HG03442 (cell line): ENCODE results near the gene POLR3H.
"Not testable (repeated sequence)": the region's sequence is repeated elsewhere in the genome, so short reads cannot be mapped to it uniquely, and the experiment has no call there.

ENCODE experiments used
- ATAC-seq: cut with Tn5 transposase; IDR thresholded peaks from one replicate; pipeline ENCODE4 v1.9.1; 2021; ENCODE audit warnings: mild to moderate bottlenecking, moderate library complexity; ENCODE audit not compliant: unreplicated experiment

The POLR3H gene, protein sequence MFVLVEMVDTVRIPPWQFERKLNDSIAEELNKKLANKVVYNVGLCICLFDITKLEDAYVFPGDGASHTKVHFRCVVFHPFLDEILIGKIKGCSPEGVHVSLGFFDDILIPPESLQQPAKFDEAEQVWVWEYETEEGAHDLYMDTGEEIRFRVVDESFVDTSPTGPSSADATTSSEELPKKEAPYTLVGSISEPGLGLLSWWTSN

DNA sequence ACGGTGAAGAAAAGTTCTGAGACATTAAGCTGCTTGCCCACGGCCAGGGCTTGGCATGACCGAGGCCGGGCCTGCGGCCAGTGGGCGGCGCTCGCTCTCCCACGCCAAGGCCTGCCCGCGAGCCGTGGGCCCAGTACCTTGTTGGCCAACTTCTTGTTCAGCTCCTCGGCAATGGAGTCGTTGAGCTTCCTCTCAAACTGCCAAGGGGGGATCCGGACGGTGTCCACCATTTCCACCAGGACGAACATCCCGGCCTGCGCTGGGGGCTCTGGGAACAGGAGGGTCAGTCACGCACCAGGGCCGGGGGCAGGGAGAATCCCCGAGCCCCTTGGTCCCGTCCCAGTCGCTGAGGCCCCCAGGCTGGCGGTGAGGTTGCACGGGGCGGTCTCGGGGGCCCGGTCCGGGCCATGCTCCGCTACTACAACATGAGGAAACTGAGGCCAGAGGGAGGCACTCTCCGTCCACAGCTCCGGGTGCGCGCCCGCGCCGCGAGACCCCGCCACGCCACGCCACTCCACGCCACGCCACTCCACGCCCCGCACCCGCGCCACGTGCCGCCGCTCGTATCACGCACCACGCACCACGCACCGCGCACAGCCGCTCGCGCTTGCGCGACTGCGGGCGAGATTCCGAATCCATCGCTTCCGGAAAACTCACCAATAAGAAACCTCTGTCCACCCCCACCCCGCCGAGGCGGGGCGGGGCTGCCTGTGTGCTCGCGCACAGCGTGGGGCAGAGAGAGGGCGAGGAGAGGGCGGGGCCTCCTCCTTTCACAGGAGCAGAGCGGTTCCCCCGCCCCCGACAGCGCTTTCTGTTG, at the start of gene POLR3H:
Gene POLR3H (minus strand): TSS at position 617 of the 817 bp plus-strand sequence. CDS start 369 bp downstream, at position 248.
- ATAC-seq, result peak; percentile 87

DNA sequence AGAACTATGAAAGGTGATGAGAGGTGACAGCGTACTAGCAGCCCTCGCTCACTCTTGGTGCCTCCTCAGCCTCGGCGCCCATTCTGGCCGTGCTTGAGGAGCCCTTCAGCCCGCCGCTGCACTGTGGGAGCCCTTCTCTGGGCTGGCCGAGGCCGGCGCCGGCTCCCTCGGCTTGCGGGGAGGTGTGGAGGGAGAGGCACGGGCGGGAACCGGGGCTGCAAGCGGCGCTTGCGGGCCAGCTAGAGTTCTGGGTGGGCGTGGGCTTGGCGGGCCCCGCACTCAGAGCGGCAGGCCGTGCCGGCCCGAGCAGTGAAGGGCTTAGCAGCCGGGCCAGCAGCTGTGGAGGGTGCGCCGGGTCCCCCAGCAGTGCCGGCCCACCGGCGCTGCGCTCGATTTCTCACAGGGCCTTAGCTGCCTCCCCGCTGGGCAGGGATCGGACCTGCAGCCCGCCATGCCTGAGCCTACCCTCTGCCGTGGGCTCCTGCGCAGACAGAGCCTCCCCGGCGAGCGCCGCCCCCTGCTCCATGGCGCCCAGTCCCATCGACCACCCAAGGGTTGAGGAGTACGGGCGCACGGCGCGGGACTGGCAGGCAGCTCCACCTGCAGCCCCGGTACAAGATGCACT, 49.2 kb upstream of the POLR3H start:
- not testable (repeated sequence) for ATAC-seq

DNA sequence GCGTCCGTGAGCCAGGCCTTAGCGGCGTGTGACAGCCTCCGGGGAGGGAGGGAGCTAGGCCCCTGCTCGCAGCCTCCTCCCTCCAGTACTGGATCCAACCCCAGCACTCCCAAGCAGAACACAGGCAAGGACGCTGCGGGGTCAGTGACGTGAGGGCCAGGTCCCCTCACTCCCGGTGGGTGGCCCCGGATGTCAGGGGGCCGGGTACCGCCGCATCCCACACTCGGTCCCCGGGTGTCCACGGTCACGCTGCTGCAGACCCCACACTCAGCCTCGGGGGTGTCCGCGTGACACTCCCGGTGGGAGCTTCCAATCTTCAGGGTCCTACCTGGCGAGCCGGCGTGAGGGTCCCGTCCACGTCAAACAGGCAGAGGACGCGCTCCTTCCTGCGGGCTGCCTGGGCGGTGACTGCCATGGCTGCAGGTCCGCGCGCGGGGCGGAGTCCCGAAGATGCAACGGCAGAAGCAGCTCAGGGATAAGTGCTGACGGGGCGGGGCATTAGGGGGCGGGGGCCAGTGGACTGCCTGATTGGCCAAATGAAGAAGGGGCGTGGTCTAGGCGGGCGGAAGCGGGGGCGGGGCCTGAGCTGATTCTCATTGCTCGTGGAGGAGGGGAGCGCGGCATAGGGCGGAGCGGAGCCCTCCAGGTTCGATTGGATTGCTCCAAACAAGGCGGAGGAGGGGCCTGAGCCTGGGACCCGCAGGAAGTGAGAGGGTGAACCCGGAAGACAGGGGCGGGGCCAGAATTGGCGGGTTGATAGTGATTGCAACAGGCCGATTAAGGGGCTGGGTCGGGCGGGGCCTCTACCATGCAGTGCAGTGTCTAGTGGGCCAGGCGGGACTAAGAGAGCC, 45.3 kb upstream of the POLR3H start, which contains the start of gene PMM1:
Gene PMM1 (minus strand): TSS at position 450 of the 851 bp plus-strand sequence. CDS start 35 bp downstream, at position 415.
- ATAC-seq, result peak; percentile 84

DNA sequence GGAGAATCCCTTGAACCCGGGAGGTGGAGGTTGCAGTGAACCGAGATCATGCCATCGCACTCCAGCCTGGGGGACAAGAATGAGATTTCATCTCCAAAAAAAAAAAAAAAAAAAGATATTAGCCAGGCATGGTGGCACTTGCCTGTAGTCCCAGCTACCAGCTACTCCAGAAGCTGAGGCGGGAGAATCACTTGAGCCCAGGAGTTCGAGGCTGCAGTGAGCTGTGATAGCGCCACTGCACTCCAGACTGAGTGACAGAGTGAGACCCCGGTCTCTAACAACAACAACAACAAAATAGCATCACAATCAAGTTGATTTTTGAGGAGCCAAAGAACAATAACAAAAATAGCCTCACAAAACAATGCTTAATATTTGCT, 43.1 kb upstream of the POLR3H start:
- no peak for ATAC-seq

DNA sequence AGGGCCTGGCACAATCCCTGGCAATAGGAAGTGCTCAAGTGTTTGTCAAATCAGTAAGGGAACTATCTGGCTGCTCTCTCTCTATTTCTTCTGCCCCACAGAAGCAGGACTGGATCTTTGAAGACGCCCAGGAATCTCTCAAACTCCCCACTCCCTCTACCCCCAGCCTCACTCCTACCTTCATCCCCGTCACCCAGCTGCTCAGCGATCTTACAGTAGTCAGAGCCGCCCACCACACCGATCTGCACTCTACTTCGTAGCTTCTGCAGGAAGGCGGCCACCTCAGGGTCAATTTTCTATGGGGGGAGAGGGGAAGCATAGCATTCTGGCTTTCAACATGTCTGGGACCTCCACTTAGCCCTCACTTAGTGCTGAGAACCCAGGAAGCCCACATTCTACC, 41.6 kb upstream of the POLR3H start:
- ATAC-seq, result no peak

DNA sequence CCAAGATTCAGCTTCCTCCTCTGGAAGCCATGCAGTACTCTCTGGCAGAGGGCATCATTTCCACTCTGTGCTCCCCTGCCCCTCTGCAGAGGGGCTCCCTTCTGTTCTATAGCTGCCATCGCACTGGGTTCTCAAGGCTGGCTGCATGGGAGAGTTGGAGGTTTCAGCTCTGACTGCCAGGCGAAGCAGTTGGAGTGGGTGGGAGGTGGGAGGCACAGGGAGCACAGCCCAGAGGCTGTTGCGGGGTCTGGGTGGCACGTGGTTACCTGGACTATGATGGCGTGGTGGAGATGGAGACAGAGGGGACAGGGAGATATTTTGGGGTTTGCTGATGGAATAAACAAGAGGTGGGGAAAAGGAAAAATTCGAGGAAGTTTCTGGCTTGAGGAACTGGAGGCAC, 40.6 kb upstream of the POLR3H start:
- no peak for ATAC-seq

DNA sequence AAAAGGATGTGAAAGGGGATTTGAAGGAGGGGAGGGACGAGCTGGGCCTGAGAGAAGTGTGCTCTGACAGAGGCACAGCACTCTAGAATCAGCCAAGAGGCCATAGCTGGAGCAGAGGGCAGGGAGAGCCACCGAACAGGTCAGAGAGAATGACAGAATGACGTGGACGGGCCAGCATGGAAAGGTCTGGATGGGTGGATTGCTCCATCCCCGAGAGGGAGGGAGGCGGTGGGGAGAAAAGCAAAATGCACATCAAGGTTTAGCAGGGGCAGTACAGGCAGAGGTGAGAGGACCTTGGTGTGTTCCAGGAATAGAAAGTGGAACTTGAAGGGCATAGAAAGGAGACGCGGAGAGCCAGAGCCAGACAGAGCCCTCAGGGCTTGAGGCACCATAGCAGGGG, 38.4 kb upstream of the POLR3H start:
- no peak for ATAC-seq

DNA sequence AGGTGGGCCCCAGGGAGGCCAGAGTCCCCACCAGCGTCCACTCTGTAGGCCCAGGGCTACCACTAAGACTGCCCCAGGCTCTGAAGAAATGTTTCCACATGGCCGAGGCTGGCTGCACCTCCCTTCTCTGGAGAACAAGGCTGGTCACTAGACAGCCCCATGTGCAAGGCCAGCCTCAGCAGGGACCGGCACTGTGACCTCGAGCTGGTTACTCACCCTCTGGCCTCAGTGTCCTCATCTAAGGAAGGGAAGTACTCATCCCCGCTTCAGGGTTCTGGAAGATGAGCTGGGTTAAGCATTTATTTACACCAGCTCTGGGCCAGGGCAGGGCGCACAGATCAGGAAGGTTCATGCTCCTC, 35.7 kb upstream of the POLR3H start:
- ATAC-seq, result no peak

DNA sequence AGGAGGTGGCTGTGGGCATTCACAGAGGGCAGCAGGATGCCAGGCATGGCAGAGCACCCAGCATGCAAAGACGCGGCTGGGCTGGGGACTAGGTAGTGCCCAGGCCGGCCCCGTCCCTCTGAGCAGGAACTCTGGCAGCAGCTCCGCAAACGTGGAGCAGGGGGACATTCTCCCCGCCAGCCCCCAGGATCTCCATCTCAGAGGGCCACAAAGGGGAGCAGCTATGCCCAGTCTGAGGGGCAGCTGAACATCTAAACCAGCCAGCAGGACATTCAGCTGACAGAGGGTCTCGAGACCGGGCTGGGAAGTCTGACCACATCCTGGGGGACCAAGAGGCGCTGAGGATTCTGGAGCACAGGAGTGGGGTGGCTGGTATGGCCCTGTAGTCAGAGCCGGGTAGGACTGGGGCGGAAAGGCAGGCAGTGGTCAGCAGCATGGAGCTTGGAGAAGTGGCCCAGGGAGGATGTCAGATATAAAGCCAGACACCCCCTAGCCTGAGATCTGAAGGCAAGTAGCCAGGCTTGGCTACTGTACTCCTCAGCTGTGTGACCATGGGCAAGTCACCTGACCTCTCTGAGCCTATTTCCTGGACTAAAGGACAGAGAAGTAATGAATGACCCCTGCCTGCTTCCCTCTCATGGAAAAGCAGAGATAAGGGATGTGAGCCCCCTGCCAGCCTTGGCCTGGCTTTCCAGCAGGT, 35.2 kb upstream of the POLR3H start:
- no peak for ATAC-seq

DNA sequence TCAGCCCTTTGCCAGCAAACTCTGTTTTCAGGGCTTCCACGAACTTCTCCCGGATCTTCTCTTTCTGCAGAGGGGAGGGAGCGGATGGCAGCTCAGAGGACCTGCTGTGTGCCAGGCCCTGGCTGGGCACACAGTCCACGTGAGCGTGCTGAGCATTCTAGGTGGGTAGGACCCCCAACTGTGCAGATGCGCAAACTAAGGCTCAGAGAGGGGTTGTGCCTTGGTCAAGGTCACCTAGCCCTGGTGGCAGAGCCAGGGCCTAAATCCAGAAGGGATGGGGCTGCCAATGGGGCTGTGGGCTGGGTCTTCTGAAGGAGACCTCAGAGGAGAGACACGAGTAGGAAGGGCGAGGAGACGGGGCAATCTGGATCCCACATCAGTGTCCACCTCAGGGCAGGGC, 34.5 kb upstream of the POLR3H start:
- ATAC-seq, result no peak

DNA sequence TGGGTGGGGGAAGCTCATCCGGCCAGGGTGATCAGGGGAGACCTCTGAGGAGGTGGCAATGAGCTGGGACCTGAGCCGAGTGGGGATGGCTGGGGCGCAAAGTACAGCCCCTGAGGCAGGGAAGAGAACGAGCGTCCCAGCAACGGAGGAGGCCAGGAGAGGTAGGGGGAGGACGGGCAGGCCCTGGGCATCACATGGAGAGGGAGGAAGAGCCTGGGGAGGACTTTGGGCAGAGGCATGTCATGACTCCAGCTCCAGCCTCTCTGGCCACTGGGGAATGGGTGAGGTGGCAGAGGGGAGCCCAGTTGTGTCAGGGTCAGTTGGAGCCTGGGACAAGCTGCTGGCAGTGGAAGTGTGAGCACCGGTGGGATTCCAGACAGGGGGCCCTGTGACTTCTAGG, 33.8 kb upstream of the POLR3H start:
- no peak for ATAC-seq

DNA sequence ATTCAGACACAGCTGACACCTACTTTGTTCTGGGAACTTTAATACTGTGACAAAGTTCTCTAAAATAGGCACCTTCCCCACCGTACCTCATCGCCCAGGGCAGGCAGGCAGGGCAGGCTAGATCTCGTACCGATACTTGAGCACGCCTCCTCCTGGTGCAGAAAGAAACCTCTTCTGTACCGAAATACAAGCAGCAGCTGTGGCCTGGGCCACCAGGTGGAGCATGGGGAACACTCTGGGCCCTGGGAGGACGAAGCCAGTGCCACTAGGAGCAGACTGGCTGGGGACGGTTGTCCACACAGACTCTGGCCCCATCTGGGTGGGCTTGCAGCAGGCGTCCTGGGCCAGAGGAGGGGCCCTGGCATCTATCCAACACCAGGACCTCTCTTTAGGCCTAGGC, 32.6 kb upstream of the POLR3H start:
- ATAC-seq, result no peak

DNA sequence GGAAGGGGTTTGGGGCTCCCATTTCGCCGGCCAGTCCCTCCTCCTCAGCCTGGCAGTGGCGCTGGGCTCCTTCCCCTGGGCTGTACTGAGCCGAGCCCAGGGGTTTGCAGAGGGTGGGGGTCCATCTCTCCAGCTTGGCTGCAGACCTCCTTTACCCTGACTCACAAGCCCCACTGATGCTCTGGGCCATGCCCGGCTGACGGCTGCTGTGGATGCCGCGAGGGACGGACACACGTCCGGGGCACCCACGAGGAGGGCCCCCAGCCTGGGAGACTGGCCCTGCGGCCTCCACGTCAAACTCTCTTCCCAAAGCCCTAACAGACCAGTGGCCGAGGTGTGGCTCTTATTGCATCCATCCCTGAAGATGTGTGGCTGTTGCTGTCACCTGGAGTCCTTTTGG, 31.3 kb upstream of the POLR3H start:
- ATAC-seq, result no peak

DNA sequence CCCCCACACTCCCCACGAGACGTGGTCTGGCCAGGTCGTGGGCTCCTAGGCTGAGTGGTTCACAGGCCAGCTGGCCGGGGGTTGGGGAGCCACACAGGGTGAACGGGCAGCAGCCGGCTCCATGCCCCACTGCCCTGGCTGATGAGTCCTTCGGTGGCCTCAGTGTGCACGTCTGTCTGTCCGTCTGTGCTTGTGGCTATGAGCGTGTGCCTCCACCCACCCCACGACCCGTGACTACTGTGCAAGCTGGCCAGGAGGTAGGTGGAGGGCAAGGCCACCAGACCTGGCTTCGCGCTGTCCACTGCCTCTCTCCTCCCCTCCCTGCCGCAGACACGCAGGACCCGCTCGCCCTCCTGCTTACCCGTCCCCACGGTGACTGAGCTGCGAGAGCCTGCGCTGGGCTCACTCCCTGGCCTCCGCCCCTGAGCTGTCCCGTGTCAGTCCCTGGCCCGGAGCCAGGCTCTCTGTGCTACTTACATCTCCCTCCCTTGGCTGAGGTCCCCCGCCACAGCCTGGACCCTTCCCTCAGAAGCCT, 30.6 kb upstream of the POLR3H start:
- no peak for ATAC-seq

DNA sequence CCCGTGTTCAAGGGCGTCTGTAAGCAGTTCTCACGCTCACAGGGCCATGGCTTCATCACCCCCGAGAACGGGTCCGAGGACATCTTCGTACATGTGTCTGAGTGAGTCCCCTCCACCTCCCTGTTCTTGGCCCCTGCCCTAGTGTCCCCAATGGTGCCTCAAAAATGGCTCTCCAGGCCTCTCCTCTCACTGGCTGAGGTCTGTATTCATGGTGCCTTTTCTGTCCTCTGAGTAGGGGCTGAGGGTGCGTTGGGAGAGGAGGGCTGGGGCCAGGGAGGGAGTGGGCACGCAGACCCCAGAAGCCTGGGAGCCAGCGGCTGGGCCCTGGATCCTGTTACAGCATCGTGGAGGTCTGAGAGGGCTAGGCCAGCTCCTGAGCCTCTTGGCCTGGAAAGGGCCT, 29.4 kb upstream of the POLR3H start:
- no peak for ATAC-seq

DNA sequence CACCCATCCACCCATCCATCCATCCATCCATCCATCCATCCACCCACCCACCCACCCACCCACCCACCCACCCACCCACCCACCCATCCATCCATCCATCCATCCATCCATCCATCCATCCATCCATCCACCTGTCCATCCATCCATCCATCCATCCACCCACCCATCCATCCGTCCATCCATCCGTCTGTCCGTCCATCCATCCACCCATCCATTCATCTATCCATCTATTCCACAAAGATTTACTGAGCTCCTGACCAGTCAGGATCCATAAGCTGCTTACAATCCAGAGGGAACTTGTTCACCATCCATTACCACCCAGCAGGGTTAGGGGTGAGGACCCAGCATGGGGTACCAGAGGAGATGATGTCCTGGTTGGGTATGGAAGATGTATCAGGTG, 28.0 kb upstream of the POLR3H start:
- ATAC-seq, result not testable (repeated sequence)

DNA sequence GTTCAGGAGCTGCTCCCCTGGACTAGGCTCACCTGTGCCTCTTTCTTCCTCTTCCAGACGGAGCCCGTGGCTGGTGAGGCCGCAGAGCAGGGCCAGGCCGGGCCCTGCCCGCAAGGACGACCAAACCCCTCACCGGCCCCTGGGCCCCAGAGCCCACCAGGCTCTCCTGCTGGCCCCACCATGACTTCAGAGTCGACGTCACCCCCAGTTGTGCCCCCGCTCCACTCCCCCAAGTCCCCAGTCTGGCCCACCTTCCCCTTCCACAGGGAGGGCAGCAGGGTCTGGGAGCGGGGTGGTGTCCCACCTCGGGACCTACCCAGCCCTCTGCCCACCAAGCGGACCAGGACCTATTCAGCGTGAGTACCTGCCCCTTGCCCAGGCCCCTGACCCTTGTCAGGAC, 27.5 kb upstream of the POLR3H start:
- ATAC-seq, result no peak

DNA sequence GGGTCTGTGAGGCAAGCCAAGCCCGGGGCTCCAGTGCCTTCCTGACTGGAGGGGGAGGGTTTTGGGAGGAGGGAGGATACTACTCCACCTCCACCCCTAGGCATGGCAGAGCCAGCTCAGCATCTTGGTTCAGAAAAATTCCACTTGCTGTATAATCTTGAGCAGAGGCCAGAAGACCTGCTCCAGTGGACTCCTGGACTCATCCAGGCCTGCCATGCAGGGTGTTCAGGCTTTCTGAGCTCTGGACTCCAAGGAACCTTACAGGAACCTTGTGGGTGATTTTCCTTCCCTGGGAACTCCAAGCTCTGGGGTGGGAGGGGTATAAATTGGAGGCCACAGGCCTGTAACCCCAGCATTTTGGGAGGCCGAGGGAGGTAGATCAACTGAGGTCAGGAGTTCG, 26.0 kb upstream of the POLR3H start:
- no peak for ATAC-seq

DNA sequence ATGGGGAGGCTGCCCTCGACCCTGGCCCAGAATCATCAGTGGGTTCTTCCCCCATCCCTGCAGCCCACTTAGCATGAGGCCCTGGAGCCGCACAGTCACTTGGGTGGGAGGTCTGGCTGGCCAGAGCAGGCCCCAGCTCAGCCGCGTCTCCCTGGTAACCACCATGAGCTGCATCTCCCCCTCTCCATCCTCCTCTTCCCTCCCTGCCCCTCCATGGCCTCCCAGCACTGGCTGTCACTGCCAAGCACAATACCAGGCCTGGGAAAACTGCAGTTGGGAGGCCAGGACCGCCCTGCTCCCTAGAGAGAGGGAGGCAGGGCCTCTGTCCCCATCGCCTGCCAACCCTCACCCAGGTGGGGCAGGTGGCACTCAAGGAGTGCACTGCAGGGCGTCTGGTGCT, 24.5 kb upstream of the POLR3H start:
- no peak for ATAC-seq

DNA sequence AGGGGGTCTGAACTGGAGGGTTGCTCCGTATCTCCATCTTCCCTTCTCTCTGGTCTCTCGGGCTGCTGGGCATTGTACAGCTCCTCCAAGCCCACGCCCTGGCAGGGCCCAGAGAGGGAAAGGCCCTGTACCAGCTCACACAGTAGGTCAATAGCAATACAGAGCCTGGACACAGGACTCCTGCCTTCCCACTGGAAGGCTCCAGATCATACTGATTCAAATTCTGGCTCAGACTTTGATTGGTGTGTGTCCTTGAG, 23.2 kb upstream of the POLR3H start:
- no peak for ATAC-seq
